Activated naive CD8-positive, alpha-beta T cell treated with anti-CD3 and anti-CD28 coated beads for 36 hours (primary cell): ENCODE results near the gene HS1BP3. TPM values are rescaled to one million over a fixed set of nuclear protein-coding genes. Genes with fewer than 3 reads are reported as not detected.

Experiments used
- DNase-seq: peaks from one replicate; pipeline ENCODE4 v3.0.0; 2021
- H3K27ac Mint-ChIP-seq: one replicate; pipeline ENCODE4 v1.8.0; 2022; ENCODE audit warnings: mild to moderate bottlenecking, moderate library complexity, mixed read lengths
- H3K27me3 Mint-ChIP-seq: one replicate; pipeline ENCODE4 v1.8.0; 2022; ENCODE audit warnings: mild to moderate bottlenecking, mixed read lengths
- H3K36me3 Mint-ChIP-seq: one replicate; pipeline ENCODE4 v1.8.0; 2021; ENCODE audit warnings: mild to moderate bottlenecking, mixed read lengths
- H3K4me1 Mint-ChIP-seq: one replicate; pipeline ENCODE4 v1.8.0; 2021; ENCODE audit warnings: mixed read lengths
- H3K4me3 Mint-ChIP-seq: one replicate; pipeline ENCODE4 v1.8.0; 2022; ENCODE audit warnings: mild to moderate bottlenecking, moderate library complexity, mixed read lengths
- H3K9me3 Mint-ChIP-seq: one replicate; pipeline ENCODE4 v1.8.0; 2022; ENCODE audit warnings: mixed read lengths
- total RNA-seq, 2 experiments: library from RNA; stranded (reverse); gene quantifications; one replicate each; pipeline ENCODE4 v1.2.3, GENCODE V29; 2021

Gene HS1BP3
- total RNA-seq, 2 experiments from 2014 or later = 5.9 to 6.0 TPM

- Mint-ChIP-seq H3K27ac (no peak overlapping the region), H3K4me1 (peaks cover 12% of the 10 kb centered on the region), H3K4me3 (no peak overlapping the region)
Measured at GRCh38 chr2:20578895-20579825, 71.7 kb downstream of the HS1BP3 start.

DNA sequence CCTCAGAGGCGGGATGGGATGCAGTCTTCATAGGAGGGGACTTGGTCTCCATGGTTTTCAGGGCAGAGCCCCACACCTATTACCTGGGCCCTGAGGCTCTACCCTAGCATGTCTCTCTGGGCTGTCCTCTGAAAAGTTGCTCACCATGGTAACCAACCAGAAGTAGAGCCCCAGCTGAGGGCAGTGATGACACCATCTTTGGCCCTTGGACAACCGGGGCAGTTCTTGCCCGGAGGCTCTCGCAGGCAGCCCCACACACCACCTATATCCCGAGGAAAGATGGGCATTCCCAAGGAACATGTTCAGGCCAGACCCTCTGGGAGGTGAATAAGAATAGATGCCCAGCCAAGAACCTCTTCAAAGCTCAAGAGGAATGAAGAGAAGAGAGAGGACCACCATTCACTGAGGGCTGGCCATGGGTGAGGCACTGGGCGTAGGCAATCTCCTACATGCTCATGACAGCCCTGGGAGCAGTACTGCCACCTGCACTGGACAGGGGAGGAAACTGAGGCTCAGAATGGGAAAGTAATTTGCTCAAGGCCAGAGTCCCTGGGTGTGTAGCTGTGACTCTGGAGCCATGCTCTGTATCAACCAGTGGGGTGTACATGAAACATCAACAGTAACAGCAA lies 72.5 kb downstream of the HS1BP3 start:
- peaks cover 4% of the 10 kb centered on the region for H3K36me3 Mint-ChIP-seq
- DNase-seq = no peak
- H3K4me3 Mint-ChIP-seq = no peak overlapping the region
- no peak overlapping the region for H3K27ac Mint-ChIP-seq
- no peaks in the 10 kb centered on the region for H3K27me3 Mint-ChIP-seq
- H3K9me3 Mint-ChIP-seq = no peaks in the 10 kb centered on the region
- peaks cover 12% of the 10 kb centered on the region for H3K4me1 Mint-ChIP-seq

More at GRCh38 chr2:20578895-20579825, 71.7 kb downstream of the HS1BP3 start:
- H3K36me3 Mint-ChIP-seq = peaks cover 4% of the 10 kb centered on the region
- no peaks in the 10 kb centered on the region for H3K27me3 Mint-ChIP-seq
- no peak for DNase-seq
- no peaks in the 10 kb centered on the region for H3K9me3 Mint-ChIP-seq

DNA sequence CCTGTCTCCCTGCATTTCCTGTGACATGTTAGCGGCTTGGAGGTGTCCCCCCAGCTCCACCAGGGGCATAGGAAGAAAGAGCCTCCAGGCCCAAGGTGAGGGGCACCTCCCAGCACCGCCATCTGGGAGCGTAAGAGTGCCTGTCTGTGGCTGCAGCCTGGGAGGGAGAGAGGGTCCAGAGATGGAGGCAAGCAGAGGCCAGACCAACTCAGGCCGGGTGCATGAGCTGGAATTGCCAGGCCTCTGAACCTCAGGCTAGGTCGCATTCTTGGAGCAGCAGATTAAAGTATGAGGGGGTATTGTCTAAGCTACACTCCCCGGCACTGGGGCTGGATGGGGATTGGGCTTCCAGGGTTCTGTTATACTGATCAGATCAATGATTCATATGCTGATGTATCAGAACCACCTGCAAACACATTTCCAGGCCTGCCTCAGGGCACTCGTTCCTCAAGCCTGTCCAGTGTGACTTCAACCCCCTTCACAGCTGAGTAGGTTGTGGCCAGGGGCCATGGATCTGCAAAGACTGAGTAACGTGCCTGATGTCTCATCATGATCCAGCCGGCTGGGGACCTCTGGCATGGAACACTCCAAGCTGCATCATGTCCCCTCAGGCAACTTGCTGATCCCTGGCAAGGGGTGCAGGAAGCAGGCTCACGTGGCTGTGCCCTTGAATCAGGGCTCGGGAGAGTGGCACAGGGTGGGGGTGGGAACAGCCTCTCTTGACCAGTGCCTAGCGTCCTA lies 73.2 kb downstream of the HS1BP3 start:
- H3K36me3 Mint-ChIP-seq = peaks cover 4% of the 10 kb centered on the region
- H3K4me1 Mint-ChIP-seq = peaks cover 12% of the 10 kb centered on the region
- DNase-seq = no peak
- no peak overlapping the region for H3K4me3 Mint-ChIP-seq
- H3K27me3 Mint-ChIP-seq = no peaks in the 10 kb centered on the region
- no peaks in the 10 kb centered on the region for H3K9me3 Mint-ChIP-seq
- H3K27ac Mint-ChIP-seq = peak overlapping the region; percentile 89

DNA sequence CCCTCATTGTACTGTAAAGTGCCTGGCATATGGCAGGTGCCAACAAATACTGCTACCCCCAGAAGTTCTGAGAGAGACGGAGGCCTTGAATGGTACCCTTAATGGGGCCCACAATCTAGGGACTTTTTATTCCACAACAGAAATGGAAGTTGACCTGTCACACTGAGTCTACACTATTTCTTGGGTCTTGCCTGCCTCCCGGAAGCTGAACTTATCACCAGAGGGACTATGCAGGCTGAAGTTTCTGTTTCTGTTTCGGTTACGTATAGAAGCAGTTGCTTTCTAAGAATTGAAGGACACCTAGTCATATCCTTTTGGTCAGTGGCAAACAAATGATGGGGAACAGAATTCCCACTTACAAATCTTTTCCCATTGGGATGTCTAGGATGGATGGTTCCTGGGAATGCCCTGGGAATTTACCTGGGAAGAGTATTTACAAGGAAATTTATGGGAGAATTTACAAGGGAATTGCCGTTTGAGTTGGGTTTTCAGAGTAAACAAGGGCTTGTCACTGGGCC lies 74.2 kb downstream of the HS1BP3 start:
- Mint-ChIP-seq H3K4me3 (peak overlapping the region; percentile 33), H3K27ac (peak overlapping the region; percentile 89), H3K9me3 (no peaks in the 10 kb centered on the region), H3K27me3 (no peaks in the 10 kb centered on the region), H3K36me3 (peaks cover 4% of the 10 kb centered on the region), H3K4me1 (peaks cover 12% of the 10 kb centered on the region)
- peak; percentile 20 for DNase-seq

DNA sequence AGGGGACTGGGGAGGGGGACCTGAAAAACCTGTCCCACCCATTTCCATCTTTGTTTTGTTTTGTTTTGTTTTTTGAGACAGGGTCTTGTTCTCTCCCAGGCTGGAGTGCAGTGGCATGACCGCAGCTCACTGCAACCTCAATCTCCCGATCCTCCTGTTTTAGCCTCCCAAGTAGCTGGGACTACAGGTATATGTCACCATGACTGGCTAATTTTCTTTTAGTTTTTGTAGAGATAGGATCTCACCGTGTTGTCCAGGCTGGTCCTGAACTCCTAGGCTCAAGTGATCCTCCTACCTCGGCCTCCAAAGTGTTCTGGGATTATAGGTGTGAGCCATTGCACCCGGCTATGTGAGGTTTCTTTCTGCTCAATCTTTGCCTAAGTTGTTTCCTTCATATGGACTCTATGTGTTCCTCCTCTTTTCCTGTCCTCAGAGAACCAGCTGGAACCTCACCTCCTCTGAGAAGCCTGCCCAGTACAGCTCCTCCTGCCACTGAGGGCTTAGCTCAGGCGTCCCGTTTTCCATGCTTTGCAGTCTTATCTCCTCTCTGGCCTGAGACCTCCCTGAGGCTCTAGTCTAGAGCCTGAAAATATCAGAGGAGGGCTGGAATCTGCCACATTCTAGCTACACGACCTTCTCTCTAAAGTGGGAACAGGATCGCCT lies 74.8 kb downstream of the HS1BP3 start:
- Mint-ChIP-seq H3K27me3 (no peaks in the 10 kb centered on the region), H3K4me1 (peaks cover 12% of the 10 kb centered on the region), H3K9me3 (no peaks in the 10 kb centered on the region), H3K4me3 (peak overlapping the region; percentile 33), H3K27ac (peak overlapping the region; percentile 89), H3K36me3 (peaks cover 4% of the 10 kb centered on the region)
- DNase-seq = no peak

GRCh38 chr2:20575414-20575813 lies 75.5 kb downstream of the HS1BP3 start:
- H3K27me3 Mint-ChIP-seq = no peaks in the 10 kb centered on the region
- no peak for DNase-seq
- H3K27ac Mint-ChIP-seq = no peak overlapping the region
- H3K9me3 Mint-ChIP-seq = no peaks in the 10 kb centered on the region
- no peak overlapping the region for H3K4me3 Mint-ChIP-seq
- H3K4me1 Mint-ChIP-seq = peaks cover 12% of the 10 kb centered on the region
- peaks cover 4% of the 10 kb centered on the region for H3K36me3 Mint-ChIP-seq

GRCh38 chr2:20574930-20575329 lies 76.0 kb downstream of the HS1BP3 start:
- Mint-ChIP-seq H3K27me3 (no peaks in the 10 kb centered on the region), H3K4me3 (no peak overlapping the region), H3K27ac (no peak overlapping the region), H3K9me3 (no peaks in the 10 kb centered on the region), H3K4me1 (peaks cover 12% of the 10 kb centered on the region), H3K36me3 (peaks cover 4% of the 10 kb centered on the region)
- no peak for DNase-seq

DNA sequence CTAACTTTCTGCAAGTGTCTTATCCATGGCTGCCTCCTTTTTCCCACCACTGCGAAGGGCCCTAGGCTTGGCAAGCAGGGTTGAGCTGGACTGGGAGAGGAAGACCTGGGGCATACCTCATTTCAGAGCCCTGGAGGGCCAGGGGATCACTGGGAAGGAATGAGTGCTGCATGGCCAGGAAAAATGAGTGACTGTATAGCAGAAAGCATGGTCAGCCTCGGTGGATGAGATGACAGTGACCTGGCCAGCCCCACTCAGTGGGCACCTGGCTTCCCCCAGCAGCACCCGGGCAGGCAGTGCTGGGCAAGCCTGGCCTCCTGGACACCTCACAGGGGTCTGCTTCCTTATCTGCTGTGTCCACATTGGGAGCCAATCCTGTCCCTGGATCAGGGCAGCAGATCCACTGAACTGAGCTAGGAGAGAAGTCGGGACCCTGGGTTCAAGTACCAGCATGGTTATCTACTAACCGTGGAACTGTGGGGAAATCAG lies 76.4 kb downstream of the HS1BP3 start:
- Mint-ChIP-seq H3K27me3 (no peaks in the 10 kb centered on the region), H3K27ac (no peak overlapping the region), H3K9me3 (no peaks in the 10 kb centered on the region), H3K4me1 (peaks cover 12% of the 10 kb centered on the region), H3K36me3 (peaks cover 4% of the 10 kb centered on the region), H3K4me3 (no peak overlapping the region)
- no peak for DNase-seq

DNA sequence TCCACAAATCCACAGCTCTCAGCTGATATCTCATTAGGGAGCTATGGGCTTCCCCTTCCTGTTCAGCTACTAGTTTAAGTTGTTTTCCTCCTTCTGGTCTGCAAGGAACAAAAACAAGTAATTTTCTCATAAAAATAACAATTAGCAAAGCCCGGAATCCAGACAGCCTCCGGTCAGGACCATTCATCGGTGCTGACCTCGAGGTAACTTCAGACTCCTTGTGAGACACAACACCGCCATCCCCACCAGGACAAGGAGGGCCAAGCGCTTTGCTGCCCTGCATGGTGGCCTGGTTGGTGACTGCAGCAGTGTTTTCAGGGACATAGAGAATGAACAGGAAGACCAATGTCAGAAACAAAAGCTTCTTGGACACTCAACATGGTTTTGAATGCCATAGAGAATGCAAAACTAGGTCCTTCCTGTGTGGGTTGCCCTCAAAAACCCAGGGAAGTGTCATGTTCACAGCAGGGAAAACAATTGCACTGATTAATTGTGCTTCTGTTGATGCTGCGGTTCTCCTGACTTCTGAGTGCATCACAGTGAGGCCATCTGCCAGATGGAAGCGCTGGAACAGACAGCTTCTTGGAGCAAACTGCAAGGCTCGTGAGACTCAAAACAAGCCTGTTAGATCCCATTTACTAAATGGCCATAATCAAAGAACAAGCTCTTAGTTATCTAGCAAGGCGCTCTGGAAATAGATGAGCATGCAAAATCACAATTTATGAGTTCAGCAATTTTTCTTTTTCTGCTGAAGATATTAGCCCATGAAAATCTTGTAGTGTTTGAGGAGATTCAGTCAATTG lies 77.1 kb downstream of the HS1BP3 start:
- peaks cover 4% of the 10 kb centered on the region for H3K36me3 Mint-ChIP-seq
- no peaks in the 10 kb centered on the region for H3K27me3 Mint-ChIP-seq
- no peaks in the 10 kb centered on the region for H3K9me3 Mint-ChIP-seq
- H3K4me3 Mint-ChIP-seq = no peak overlapping the region
- no peak for DNase-seq
- H3K4me1 Mint-ChIP-seq = peaks cover 12% of the 10 kb centered on the region
- no peak overlapping the region for H3K27ac Mint-ChIP-seq

GRCh38 chr2:20572221-20572620 lies 78.7 kb downstream of the HS1BP3 start:
- no peak for DNase-seq
- Mint-ChIP-seq H3K27ac (no peak overlapping the region), H3K9me3 (no peaks in the 10 kb centered on the region), H3K4me3 (no peak overlapping the region), H3K27me3 (no peaks in the 10 kb centered on the region), H3K36me3 (peaks cover 4% of the 10 kb centered on the region), H3K4me1 (peaks cover 10% of the 10 kb centered on the region)

DNA sequence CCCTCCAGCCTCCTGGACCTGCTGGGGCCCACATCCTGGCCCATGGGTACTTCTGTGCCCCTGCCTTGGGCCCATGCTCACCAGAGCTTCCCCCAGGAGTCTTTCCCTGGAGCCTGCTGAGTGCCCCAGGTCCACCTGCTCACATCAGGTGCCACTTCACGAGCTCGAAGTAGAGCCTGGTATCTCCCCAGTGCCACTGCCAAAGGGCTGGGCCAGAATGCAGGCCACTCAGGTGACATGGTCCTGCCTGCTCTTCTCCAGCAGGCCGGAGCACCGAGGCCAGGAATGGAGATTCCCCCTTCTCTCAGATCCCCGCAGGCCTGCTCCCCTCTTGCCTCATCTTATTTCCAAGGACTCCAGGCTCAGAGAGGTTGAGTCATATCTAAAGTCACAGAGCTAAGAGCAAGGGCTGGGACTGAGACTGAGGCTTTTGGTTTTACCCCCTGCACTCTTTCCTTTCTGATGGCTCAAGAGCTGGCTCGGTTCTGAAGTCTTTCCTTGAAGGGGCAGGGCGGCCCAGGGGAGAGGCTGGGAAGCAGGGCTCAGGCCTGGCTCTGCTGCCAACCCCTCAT lies 79.2 kb downstream of the HS1BP3 start:
- DNase-seq = no peak
- no peak overlapping the region for H3K27ac Mint-ChIP-seq
- no peaks in the 10 kb centered on the region for H3K27me3 Mint-ChIP-seq
- no peak overlapping the region for H3K4me3 Mint-ChIP-seq
- peaks cover 4% of the 10 kb centered on the region for H3K36me3 Mint-ChIP-seq
- H3K4me1 Mint-ChIP-seq = peaks cover 6% of the 10 kb centered on the region
- H3K9me3 Mint-ChIP-seq = no peaks in the 10 kb centered on the region

DNA sequence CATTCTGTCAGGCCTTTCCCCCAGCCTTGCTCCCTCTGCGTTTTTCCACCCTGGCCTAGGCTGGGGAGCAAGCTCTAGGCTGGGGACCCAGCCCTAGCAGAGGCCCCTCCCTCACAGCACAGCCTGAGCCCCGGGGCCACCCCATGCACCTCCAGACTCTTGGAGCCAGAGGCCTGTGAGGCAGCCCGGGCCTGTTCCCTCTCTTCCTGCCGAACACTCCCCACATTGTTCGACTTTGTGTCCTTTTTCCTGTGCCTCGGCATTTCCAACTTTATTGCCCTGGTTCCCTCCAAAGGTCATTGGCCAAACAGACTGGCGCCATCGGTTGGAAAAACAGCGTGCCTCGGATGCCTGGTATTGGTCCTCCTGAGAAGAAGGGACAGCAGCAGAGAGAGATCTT lies 79.7 kb downstream of the HS1BP3 start:
- Mint-ChIP-seq H3K4me3 (no peak overlapping the region), H3K27me3 (no peaks in the 10 kb centered on the region), H3K9me3 (no peaks in the 10 kb centered on the region), H3K4me1 (peaks cover 1% of the 10 kb centered on the region), H3K36me3 (peaks cover 1% of the 10 kb centered on the region), H3K27ac (no peak overlapping the region)
- no peak for DNase-seq

DNA sequence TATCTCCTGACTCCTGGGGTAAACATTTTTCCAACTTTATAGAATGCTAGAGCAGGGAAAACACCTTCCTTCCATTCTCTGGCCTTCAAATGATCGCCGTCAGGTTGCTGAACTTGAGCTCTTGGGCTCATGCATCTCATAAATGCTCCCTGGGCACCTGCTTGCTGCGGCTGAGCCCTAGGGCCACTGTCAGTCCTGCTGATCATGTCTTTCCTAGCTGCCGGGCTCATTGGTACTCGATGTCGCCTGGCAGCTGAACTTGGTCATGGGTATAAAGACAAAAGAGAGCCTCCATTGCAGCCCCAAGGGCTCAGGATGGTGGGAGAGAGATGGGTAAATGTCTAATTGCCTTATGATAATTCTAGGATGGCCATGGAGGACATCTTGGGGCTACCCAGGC lies 80.6 kb downstream of the HS1BP3 start:
- Mint-ChIP-seq H3K36me3 (no peaks in the 10 kb centered on the region), H3K4me1 (no peaks in the 10 kb centered on the region), H3K9me3 (no peaks in the 10 kb centered on the region), H3K4me3 (no peak overlapping the region), H3K27me3 (no peaks in the 10 kb centered on the region), H3K27ac (no peak overlapping the region)
- no peak for DNase-seq
